Hematopoietic multipotent progenitor cell (in vitro differentiated cells): ENCODE data around the gene NELFB. TPM values are rescaled to one million over a fixed set of nuclear protein-coding genes. Genes with fewer than 3 reads are reported as not detected.

Source experiments
- DNase-seq, 3 donors: peaks; one replicate each; pipeline ENCODE4 v3.0.0-alpha.2; 2011 to 2015; ENCODE audit warnings: low read depth in 2 of 3, low spot score in 2 of 3
- total RNA-seq: library from RNA; depleted of rRNA; stranded (reverse); fragments of >200 nt; gene quantifications from one replicate; pipeline ENCODE4 v1.2.3, GENCODE V29; 2012

Gene NELFB
- total RNA-seq, 1 donor, result 72.7 TPM

DNA sequence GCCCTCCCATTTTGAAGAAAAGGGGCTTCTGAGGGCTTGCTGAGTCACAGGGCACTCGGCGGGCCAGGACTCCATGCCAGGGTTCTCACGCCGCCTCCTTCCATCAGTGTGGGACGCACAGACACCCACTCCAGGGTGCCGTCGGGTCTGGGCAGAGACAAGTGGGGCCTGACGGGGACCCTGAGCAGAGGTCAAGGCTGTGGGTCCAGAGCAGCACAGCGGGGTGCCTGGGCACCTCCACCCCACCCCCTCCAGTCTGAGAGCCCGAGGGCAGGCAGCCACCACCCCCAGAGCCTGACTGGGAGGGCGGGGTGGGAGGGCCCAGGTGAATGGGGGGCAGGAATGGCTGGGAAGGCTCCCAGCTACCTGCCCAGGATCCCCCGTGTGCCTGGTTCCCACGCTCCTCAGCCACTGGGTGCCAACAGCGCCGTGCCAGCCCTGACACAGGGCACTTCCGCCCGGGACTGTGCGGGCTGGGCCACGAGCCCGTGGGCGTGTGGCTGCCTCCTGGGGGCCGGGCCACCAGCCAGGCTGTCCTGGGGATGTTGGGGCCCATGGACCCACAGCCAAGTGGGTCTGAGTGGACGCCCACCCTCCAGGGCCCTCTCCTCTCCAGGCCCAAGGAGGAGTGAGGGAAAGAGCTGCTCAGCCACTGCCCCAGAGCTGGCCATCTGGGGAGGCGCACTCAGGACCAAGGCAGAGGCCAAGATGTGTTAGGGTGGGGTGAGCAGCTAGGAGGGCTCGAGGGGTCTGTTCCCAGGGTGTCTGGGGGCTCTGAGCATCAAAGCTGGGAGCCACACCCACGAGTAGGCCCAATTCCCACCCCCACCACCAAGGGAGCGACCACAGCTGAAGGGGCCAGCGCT lies 57.1 kb downstream of the NELFB start:
- no peak for DNase-seq

DNA sequence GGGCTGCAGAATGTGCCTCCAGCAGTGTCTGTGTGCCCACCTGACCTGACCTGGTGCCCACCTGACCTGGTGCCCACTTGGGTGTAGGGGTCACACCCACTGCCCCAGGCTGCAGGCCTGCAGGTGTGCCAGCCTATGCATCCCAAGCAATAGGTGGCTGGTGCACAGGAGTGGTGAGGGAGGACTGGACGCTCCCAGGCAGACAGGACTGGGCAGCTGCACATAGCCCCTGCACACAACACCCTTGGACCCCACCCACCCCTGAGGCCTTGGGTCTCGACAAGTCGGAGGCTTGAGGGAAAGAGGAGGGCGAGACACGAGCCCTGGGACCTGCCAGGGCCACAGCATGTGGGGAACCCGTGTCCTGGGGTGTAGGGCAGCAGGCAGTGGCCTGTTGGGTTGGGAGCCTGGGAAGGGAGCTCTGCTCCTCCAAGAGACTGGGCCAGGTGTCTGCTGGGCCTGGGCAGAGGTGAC lies 57.8 kb downstream of the NELFB start:
- no peak for DNase-seq

DNA sequence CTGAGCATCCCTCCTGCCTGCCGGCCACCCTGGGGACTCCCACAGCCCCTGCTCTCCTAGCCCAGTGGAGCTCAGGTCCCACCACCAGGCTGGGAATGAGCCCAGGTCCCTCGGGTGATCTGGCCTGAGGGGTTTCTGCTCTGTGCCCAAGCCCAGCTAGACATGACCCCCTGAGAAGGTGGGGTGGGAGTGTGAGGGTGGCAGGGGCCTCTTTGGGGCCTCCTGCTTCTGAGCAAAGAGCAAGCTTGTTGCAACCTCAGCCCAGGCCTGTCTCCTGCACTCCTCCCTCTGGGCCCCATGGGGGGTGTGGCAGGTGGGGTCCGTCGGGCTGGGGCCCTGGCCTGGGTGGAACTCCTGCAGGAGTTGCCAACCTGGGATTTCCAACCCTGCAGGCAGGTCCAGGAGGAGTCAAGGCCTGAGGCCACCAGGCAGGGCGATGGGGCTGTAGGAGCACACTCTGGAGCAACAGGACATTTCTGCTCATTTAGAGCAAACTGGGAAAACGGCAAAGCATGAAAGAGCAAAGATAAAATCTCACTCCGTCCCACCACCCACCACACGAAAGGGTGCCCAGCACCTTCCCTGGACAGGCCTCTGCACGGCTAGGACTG lies 58.3 kb downstream of the NELFB start:
- DNase-seq, result no peak

DNA sequence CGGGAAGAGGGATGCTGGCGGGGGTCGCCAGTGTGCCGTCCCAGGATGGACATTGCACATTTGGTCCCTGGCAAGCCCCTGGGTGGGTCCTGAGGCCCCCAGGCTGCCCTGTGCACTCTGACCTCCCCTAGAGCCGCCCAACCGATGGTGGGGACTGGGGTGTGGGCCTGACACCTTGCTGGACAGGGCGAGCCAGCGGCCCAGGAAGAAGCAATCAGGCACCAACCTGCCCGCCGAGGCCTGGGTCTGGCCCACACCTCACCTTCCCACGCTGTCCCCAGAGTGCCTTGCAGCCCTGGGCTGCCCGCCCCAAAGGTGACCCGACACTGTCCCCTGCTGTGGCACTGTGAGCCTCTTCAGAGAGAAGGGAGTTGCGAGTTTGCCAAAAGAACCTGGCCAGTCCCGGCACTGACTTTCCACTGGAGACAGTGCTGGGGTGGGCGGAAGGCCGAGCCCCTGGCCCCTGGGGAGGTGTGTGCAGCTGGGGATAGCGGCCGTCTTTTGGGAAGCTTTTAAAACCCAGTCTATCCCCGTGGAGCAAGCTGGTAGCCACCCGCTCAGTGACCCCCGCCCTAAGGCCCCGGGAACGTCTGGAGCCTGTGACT lies 58.9 kb downstream of the NELFB start:
- DNase-seq, result no peak

DNA sequence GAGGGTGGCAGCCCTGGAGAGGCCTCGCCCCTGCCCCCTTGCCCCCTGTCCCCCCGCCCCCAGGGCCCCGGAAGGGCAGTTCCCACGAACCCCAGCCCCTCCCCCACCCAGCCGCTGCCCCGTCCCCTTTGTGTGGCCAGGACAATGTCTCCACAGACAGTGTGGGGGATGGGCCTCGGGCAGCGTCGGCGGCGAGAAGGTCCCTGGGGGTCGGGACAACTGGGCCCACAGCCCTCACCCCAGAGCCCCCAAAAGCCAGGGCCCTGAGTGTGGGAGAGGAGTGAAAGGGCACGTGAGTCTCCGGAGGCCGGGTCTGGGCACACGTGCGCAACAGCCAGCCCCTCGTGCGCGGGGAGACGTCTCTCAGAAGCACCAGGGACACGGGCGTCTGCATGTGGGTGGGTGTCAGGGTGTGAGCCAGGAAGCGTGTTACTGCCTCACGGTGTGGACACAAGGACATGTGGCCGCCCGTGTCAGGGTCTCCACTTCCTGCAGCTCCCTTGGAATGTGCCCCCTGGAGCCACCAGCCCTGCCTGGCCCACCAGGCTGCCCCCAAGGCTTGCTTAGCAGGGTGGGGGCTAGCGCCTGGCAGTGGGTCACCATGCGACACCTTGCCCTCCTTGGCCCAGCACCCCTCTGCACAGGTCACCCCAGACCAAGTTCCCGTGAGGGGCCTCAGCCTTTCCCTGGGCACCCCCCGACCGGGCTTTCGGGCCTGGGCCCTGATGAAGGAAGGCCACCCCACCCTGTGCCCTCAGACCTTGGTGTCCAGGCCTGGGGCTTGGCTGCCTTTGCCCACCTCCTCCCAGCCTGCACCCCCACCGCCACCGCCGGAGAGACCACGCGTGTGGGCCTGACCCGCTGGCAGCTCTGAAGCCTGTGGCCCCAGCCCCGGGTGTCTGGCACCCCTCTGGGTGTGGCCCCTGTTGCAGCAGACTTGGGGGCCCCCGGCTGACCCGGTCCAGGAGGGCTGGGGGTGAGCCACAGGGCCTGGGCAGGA lies 59.7 kb downstream of the NELFB start:
- no peak for DNase-seq

DNA sequence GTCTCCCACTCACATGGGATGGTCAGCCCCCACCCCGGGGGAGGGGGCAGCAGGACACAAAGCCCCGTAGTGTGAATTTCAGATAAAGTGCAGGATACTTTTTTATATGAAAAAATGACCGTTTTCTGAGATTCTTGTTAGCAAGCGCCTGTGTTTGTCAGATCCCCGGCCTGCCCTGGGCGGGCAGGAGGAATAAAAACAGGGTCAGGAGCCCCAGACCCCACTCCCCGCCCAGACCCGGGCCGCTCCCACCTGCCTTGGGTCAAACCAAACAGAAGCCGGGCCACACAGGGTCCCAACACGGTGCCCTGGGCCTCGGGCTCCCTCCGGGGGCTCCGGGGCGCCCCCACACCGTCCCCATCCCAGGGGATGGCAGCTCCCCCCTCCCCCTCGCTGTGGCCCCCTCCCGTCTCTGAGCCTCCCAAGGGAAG lies 60.5 kb downstream of the NELFB start:
- DNase-seq, result no peak

DNA sequence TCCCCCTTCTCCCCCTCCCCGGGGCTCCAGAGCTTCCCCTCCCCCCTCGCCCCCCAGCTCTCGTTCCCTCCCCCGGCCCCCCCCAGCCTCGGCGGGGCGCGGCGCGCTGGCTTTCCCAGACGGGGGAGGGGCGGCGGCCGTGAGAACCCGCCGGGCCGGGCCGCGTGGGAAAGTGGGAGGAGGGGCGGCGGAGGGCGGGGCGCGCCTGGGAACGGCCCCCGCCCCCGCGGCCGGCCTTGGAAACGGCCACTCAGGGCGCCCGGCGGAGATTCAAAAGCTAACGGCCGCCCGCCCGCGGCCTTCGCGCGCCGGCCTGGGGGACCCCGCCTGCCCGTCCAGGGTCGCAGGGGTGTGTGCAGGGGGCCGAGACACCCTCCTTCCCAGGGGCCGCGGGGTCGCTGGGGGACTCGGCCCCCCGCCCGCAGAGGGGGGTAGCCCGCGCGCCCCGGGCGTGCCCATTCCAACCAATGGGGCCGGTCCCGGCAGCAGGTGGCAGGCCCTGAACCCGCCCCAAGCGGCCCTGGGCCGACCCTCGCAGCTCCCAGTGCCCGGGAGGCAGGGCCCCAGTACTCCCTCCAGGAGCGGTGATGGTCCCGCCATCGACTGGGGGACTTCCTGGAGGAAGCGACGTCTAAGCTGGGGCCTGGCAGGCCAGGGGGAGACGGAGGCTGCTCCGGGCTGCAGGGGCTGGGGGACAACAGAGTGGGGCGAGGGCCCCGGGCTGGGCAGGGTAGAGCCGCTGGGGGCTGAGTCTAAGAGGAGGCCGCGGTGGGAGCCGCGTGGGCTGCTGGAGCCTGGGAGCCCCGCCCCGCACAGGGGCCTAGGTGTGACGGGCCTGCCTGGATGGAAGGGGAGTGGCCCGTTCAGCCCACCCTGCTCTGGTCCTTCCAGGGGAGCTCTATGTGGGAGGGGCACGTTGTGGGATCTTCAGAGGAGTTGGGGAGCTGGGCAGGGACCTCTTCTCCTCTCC lies 61.2 kb downstream of the NELFB start:
- no peak for DNase-seq

DNA sequence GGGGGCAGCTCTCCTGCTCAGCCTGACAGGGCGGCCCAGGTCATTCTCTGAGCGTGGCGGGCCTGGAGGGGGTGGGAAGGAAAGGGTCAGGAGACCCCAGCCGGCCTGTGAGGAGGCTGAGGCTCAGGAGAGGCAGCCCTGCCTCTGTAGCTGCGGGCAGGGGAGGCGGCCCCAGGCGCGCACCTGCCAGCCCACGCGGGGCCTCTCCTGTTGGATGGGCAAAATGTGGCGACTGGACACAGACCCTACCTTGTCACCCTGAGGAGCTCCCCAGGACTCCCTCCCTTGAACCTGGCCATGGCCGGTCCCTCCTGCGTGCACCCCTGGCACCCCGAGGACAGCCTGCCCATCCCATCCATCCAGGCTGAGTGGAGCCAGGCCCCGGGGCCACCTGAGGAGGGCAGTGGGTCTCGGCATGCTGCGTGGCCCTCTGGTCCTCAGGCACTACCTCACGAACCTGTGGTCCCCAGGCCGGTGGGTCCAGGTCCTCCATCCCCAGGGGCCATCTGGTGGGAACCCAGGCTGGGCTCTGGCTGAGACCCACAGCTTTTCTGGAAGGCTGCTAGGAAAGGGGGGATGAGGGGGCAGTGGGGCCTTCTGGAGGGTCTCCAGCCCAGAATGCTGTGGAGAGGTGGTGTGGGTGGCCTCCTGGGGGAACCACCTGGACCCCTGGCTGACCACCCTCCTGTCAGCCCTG lies 62.0 kb downstream of the NELFB start:
- no peak for DNase-seq

DNA sequence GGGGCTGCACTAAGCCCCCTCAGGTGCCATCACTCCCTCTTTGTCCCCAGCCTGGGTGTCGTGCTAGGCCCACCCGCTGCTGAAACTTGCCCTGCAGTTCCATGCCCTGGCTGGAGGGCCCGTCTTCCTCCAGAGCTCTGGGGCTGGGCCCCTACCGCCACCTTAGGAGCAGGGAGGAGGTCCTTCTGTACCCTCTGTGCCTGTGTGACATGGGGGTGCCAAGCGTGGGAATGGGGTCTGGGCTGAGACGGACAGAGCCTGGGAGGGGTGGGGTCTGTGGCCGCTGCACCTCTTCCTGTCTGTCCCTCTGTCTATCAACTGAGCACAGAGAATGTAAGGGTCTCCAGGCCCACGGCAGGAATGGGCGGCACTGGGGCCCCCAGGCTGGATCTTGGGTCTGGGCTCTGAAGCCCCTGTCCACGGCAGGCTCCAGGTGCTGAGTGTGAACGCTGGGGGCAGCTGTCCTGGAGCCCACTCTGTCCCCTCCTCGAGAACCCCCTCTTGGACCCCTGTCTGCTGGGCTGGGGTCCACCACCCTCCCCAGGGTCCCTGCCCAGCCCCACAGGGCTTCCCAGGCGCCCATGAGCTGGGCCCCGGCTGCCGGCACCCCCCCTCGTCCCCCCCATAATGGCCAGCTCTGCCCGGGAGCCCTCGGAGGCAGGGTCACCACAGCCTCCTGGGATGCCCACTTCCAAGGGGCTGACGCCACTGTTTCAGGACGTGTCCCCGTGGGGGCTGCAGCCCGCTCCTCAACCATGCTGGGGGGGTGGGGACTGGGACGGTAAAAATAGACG lies 62.8 kb downstream of the NELFB start:
- no peak for DNase-seq

DNA sequence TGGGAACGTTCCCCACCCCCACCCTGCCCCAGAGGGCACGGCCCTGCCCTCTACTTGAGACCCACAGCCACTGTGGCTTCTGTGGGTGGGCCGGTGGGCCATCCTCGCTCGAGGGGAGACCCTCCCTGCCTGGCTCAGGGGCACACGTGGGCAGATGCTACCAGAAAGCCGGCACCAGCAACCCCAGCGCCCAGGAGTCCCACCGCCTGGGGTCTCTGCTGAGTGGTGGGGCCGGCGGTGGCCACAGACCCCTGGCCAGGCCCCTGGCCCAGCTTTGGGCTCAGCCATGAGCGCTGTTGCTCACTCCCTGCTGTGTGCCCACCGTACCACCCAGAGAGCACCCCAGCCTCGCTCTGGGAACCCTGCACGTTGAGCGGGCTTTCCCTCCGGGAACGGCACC lies 63.5 kb downstream of the NELFB start:
- DNase-seq, result no peak

DNA sequence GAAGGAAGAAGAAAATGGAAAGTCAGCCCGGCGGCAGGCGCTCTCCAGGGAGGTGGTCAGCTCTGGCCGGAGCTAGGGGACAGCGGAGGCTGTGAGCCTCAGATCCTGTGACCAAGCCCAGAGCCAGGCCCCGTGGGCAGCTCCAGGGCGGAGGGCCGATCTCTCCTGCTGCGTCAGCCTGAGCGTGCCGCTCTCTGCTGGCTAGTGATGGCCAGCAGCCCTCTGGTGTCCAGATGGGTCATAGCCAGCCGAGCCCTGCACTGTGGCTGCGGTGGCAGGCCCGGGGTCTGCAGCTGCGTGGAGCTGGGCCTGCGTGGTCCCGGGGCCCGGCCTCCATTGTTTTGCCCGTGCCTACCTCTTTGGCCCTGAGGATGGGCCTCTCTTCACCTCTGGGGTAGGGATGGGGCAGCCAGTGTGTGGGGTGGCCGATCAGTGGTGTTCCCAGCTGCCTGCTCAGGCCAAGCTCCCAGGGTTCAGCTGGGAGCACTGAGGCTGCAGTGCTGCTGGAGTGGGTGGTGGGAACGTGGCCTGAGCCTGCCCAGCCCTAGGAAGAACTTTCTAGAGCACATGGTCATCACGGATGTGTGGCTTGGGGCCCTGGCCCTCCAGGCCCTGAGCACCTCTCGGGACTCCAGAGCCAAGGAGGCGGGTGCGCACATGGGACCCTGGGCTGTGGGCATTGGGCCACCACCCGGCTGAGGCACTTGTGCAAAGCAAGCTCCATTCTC lies 64.0 kb downstream of the NELFB start:
- DNase-seq, result no peak

DNA sequence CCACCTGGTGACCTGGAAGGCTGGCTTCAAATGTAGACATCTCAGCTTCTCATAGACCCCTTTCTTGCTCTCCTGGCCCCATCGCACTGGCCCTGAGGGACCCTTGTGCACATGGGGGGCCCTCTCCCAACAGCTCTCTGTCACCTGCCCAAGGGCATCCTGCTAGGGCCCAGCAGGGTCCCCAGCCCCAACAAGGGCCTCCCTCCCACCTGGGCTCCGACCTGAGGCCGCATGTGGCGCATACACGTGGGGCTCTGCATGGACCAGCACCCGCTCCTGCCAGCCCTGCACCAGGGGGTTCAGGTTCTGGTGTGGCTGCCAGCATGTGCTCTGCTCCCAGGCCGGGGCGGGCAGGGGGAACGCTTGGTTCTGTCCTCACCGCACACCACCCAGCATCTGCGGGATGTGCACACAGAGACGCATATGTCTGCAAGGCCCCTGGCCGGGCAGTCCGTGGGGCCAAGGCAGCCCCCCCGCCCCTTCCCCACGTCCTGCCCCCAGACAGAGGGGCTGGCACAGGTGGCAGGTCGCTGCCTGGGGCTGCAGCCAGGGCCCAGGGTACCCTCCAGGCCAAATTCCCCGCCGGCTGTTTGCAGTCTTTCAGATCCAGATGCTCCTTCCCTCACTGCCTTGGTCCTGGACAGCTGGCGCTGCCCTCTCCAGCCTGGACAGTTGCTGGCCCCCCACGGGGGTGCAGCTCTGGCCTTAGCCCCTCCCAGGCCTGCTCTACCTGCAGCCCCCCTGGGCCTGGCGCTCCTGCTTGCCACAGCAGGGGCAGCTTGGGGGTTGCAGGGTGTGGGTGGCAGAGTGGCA lies 64.8 kb downstream of the NELFB start:
- no peak for DNase-seq

DNA sequence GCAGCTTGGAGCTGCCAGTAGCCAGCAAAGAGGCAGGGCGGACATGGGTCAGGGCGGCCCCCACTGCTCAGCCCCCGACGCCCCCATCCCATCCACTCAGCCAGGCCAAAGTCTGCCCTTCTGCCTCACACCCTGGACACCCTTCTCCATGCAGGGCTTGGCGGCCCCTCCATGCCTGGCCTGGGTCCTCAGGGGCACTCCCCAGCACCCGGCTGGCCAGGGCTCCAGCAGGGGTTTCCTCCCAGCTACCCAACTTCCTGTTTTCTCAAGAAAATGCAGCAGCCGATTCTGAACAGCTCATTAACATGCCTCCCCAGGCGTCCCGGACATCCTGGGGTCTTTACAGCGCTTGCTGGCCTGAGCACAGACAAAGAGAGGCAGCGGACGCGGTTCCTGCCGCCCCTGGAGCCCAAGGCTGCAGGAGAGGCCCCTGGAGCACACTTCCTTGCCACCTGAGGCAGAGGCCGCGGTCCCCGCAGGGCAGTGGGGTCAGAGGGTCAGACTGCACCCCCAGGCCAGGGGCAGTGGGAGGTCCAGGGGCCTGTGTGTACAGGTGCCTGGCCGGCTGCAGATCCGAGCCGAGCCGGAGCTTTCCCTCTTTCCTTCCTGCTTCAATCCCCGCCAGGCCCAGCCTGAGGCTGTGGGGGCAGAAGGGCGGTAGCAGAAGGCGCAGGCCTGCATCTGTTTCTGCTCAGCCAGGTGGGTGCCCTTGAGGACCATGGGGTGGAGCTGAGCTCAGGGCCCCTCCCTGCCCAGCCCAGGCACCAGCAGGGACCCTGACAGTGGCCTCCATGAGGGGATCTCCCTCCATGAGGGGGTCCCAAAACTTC lies 65.6 kb downstream of the NELFB start:
- peak in 2 of 3 donors; percentile 81 to 89 for DNase-seq

DNA sequence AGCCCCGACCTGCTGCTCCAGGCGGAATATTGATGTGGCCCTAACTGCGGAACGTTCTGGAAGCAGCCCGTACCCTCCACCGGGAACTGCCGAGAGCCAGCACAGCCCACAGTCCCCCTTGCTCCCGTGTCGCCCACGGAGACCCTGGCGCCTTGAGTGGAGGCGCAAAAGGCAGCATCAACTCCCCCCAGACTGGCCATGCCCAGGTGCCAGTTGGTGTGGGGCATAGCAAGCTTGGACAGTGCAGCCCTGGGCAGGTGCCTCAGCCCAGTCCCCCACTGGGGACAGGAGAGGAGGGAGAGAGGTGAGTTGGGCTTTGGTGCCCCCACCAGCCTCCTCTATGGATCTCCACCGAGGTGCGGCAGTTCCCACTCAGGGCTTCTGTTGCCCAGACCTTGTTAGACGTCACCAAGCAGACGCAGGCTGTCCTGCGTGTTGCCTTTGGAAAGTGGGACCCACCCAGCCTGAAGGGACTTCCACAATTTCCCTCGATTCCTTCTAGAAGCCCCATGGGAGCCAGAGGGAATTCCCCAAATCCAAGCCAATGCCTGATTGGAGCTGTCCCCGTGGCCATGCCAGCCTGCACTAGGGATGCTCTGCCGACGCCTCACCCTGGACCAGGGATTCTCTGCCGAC lies 66.7 kb downstream of the NELFB start:
- no peak for DNase-seq
